Left lung (tissue), 10 donors: Measurements from ENCODE around the gene RPEL1. TPM values are rescaled to one million over a fixed set of nuclear protein-coding genes. Genes with fewer than 3 reads are reported as not detected.

ENCODE experiments used
- ATAC-seq: fragments of 200-7000 bp; cut with Tn5 transposase; one replicate; pipeline ENCODE4 v1.9.1; 2020; ENCODE audit warnings: moderate library complexity
- DNase-seq, 4 donors: peaks; one replicate each; pipeline ENCODE4 v3.0.0-alpha.2; 2013 to 2020
- H3K27ac ChIP-seq, 2 donors: fragments of 200-600 bp; sonication (generic) in 1 of 2; one replicate each; pipeline versions ENCODE4 v1.5.0 to v1.8.0; 2020 to 2021
- H3K27me3 ChIP-seq, 2 donors: fragments of 200-600 bp; sonication (generic) in 1 of 2; one replicate each; pipeline versions ENCODE4 v1.5.0 to v1.8.0; 2020 to 2021
- H3K36me3 ChIP-seq, 2 donors: fragments of 200-600 bp; sonication (generic) in 1 of 2; one replicate each; pipeline versions ENCODE4 v1.5.0 to v1.8.0; 2020 to 2021
- H3K4me1 ChIP-seq, 2 donors: fragments of 200-600 bp; one replicate each; pipeline ENCODE4 v1.8.0; 2021
- H3K4me3 ChIP-seq, 2 donors: fragments of 200-600 bp; sonication (generic) in 1 of 2; one replicate each; pipeline versions ENCODE4 v1.5.0 to v1.8.0; 2020 to 2021; ENCODE audit warnings: mild to moderate bottlenecking in 1 of 2
- H3K9me3 ChIP-seq, 2 donors: fragments of 200-600 bp; sonication (generic) in 1 of 2; one replicate each; pipeline versions ENCODE4 v1.5.0 to v1.8.0; 2020 to 2021
- CTCF ChIP-seq, 2 donors: fragments of 200-600 bp; sonication (generic) in 1 of 2; IDR thresholded peaks; one replicate each; pipeline versions ENCODE4 v1.5.0 to v1.8.0; 2021; ENCODE audit warnings: antibody characterized with exemption in 2 of 2
- intact Hi-C, 2 donors: fragments of 100-400 bp; cut with DNase I; formaldehyde crosslinking; loops; one replicate each; pipeline versions ENCODE4 v1.11.2 to v1.14.2; 2022
- polyA plus RNA-seq, 6 donors: library from polyadenylated mRNA; unstranded; fragments of 120-200 nt; gene quantifications; one replicate each; pipeline ENCODE4 v1.2.1, GENCODE V29; 2013; ENCODE audit not compliant: insufficient read length in 6 of 6
- total RNA-seq, 2 donors: library from RNA; stranded (reverse); fragmentation: NEBNext Ultra II Directional; extraction: Animal tissue kit (Norgen Biotek cat#: 25700); gene quantifications; one replicate each; pipeline ENCODE4 v1.2.1, GENCODE V29; 2021
- donor health status: DM: no; HTN: yes; CAD: no.
- donor health status: DM: no; HTN: no; CAD: no.

The RPEL1 gene
- total and polyA plus RNA-seq, 8 donors: 0.10 to 0.25 (median 0.13) TPM; not detected in 1

DNA sequence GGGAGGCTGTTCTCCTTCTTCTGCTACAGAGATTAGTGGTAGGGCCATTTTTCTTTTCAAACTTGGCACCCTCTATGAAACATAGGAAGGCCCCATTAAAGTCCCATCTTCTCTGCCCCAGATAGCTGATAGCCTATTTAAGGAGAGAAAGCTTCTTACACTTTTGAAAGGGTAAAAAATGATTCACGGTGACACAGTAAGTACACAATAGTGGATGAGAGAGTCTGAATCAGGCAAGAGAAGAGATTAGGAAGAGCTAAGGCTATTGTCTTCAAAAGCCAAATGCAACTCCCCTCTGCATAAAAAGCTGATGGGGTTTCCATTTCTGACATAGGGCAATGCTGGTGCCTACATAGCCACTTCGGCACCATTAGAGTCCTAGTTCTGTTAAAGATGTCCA, 34.8 kb downstream of the RPEL1 start:
- no peak for DNase-seq
- Histone ChIP-seq H3K4me3 (no peak overlapping the region), H3K4me1 (peaks cover 2 to 14% of the 10 kb centered on the region in 2 donors), H3K27me3 (peaks cover 42 to 87% of the 10 kb centered on the region in 2 donors), H3K27ac (no peak overlapping the region), H3K36me3 (no peaks in the 10 kb centered on the region), H3K9me3 (no peaks in the 10 kb centered on the region)
- no peak for TF ChIP-seq CTCF (IDR thresholded peaks at IDR 0.05)
- intact Hi-C loops: no loop called here
- no peak for ATAC-seq

- no peak for TF ChIP-seq CTCF (IDR thresholded peaks at IDR 0.05)
- intact Hi-C loops: no loop called here
- no peak for DNase-seq
- Histone ChIP-seq H3K4me1 (peaks cover 2 to 11% of the 10 kb centered on the region in 2 donors), H3K4me3 (no peak overlapping the region), H3K36me3 (no peaks in the 10 kb centered on the region), H3K9me3 (no peaks in the 10 kb centered on the region), H3K27ac (no peak overlapping the region), H3K27me3 (peaks cover 33 to 86% of the 10 kb centered on the region in 2 donors)
- ATAC-seq: no peak
These were observed 36.1 kb downstream of the RPEL1 start for GRCh38 chr10:103281753-103282152.

- TF ChIP-seq CTCF (IDR thresholded peaks at IDR 0.05): no peak
- H3K27ac ChIP-seq: no peak overlapping the region
- ATAC-seq: no peak
- H3K9me3 ChIP-seq: no peaks in the 10 kb centered on the region
- H3K27me3 ChIP-seq: peaks cover 21 to 86% of the 10 kb centered on the region in 2 donors
- DNase-seq: no peak
- H3K4me1 ChIP-seq: no peaks in the 10 kb centered on the region
- H3K36me3 ChIP-seq: no peaks in the 10 kb centered on the region
- no peak overlapping the region for H3K4me3 ChIP-seq
- intact Hi-C loops: no loop called here
These were observed 37.3 kb downstream of the RPEL1 start for GRCh38 chr10:103282961-103283360.

- no peaks in the 10 kb centered on the region for H3K36me3 ChIP-seq
- no peaks in the 10 kb centered on the region for H3K4me1 ChIP-seq
- H3K27ac ChIP-seq: no peak overlapping the region
- peak in 2 of 4 donors; percentile 26 to 68 for DNase-seq
- peak; percentile 46 for ATAC-seq
- no peak overlapping the region for H3K4me3 ChIP-seq
- peaks cover 15 to 81% of the 10 kb centered on the region in 2 donors for H3K27me3 ChIP-seq
- no peak for TF ChIP-seq CTCF (IDR thresholded peaks at IDR 0.05)
- intact Hi-C loops: no loop called here
- H3K9me3 ChIP-seq: no peaks in the 10 kb centered on the region
These were observed 38.5 kb downstream of the RPEL1 start for GRCh38 chr10:103284170-103284569.

GRCh38 chr10:103287992-103288391, 42.3 kb downstream of the RPEL1 start:
- no peaks in the 10 kb centered on the region for H3K36me3 ChIP-seq
- peaks cover 0 to 53% of the 10 kb centered on the region in 2 donors for H3K27me3 ChIP-seq
- no peak overlapping the region for H3K27ac ChIP-seq
- DNase-seq (no peak), ATAC-seq (no peak)
- no peaks in the 10 kb centered on the region for H3K4me1 ChIP-seq
- intact Hi-C loops: no loop called here
- no peak overlapping the region for H3K4me3 ChIP-seq
- no peaks in the 10 kb centered on the region for H3K9me3 ChIP-seq
- no peak for TF ChIP-seq CTCF (IDR thresholded peaks at IDR 0.05)
